IPS-18a (cell line): Measurements from ENCODE around the gene PROSER3.
A peak's percentile ranks its signal among the peaks of the same experiment; 100 is the strongest.
"Not testable (repeated sequence)": the region's sequence is repeated elsewhere in the genome, so short reads cannot be mapped to it uniquely, and the experiment has no call there.

ENCODE experiments used
- H3K27ac ChIP-seq: one replicate; pipeline ENCODE4 v1.5.1; 2013; ENCODE audit warnings: low read length
- H3K27me3 ChIP-seq: one replicate; pipeline ENCODE4 v1.6.1; 2013; ENCODE audit warnings: mild to moderate bottlenecking, low read length; ENCODE audit not compliant: control insufficient read depth, insufficient read depth
- H3K36me3 ChIP-seq: one replicate; pipeline ENCODE4 v1.6.1; 2013; ENCODE audit warnings: low read depth, low read length; ENCODE audit not compliant: control insufficient read depth
- H3K4me1 ChIP-seq: one replicate; pipeline ENCODE4 v1.6.1; 2013; ENCODE audit warnings: low read depth, low read length; ENCODE audit not compliant: control insufficient read depth
- H3K4me3 ChIP-seq: one replicate; pipeline ENCODE4 v1.5.1; 2013; ENCODE audit warnings: low read length
- H3K9ac ChIP-seq: one replicate; pipeline ENCODE4 v1.6.1; 2013; ENCODE audit warnings: mild to moderate bottlenecking, low read length, moderate library complexity
- H3K9me3 ChIP-seq: one replicate; pipeline ENCODE4 v1.6.1; 2013; ENCODE audit warnings: low read depth, low read length; ENCODE audit not compliant: control insufficient read depth

PROSER3 gene

DNA sequence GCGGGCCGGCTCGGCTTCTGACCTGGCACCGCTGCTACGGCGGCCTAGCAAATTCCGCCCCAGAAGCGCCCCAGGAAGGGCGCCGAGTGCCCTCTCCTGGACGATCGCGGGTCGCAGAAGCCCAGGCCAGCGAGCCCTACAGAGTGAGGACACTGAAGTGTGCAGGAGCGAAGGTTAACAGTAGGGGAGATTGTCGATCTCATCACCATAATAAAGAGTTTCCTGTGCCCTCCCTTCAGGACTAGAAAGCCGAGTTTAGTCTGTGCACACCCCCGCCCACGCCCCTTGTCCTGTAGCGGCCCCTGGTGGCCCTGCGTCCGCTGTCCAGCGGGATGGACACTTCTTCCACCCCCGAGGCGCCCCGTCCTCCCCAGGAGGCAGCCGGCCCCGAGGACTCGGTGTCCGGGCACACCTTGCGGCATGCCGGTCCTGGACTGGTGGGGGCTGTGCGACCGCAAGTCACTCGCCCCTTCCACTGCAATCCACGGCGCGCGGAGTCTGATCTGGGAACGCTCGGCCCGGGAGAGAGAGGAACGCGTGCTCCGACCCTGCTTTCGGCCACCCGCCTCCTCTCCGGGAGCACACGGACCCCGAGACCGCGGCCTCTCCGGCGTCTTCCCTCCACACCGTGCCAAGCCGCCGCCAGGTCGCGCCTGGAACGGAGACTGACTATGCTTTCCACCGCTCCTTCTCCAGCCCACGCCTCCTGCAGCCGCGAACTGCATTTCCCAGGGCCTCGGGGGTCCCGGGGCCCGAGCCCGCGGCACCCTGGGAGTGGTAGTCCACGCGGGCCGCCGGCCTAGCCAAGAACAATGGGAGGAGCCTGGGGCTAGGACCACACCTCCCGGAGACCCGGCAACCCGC lies 40.9 kb upstream of the PROSER3 start:
- Histone ChIP-seq H3K9ac (peak overlapping the region; percentile 88), H3K4me1 (peaks cover 16% of the 10 kb centered on the region), H3K4me3 (peak overlapping the region; percentile 66), H3K36me3 (peaks cover 6% of the 10 kb centered on the region), H3K27ac (peak overlapping the region; percentile 72), H3K27me3 (peaks cover 4% of the 10 kb centered on the region), H3K9me3 (no peaks in the 10 kb centered on the region)

GRCh38 chr19:35717665-35718344 lies 40.2 kb upstream of the PROSER3 start, which contains the start of gene KMT2B:
TSS of gene KMT2B (plus strand) at chr19:35718003. CDS start at chr19:35718019, 16 bp downstream.
- peaks cover 12% of the 10 kb centered on the region for H3K36me3 ChIP-seq
- H3K9me3 ChIP-seq, result no peaks in the 10 kb centered on the region
- H3K4me3 ChIP-seq, result peak within 1 kb of the TSS; percentile 84
- H3K9ac ChIP-seq, result peak within 1 kb of the TSS; percentile 88
- peak within 1 kb of the TSS; percentile 72 for H3K27ac ChIP-seq
- peaks cover 4% of the 10 kb centered on the region for H3K27me3 ChIP-seq
- peaks cover 16% of the 10 kb centered on the region for H3K4me1 ChIP-seq

DNA sequence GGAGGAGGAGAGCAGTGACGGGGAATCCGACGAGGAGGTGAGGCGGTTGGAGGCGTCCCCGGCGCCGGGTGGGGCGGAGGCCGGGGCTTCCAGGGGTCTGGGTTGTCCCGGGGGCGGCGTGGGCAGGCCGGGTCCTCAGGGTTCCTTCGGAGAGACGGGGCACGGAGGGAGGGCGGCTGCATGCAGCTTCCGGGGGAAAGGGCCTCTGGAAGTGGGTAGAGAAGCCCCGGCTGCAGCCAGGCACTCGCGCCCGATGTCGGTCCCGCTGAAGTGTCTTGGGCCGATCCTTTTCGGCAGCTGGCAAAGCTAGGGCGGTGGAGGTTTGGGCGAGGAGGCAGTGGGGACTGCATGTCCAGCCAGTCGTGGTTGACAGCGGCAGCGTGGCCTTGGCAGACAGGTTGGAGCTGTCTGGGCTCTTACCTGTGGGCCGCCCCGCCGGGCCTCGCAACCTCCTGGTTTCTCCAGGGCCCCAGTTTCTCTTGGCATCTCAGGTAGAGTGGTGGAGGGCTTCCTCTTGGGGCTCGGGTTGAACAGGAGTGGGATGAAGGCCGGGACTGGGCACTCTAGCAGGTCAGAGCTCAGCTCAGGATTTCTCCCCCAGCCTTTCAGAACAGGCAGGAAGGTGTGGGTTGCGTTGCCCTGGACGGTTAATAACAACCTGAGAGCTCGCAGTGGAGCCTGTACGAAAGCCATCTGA lies 39.5 kb upstream of the PROSER3 start:
- no peaks in the 10 kb centered on the region for H3K9me3 ChIP-seq
- H3K4me3 ChIP-seq, result peak overlapping the region; percentile 84
- peaks cover 4% of the 10 kb centered on the region for H3K27me3 ChIP-seq
- H3K27ac ChIP-seq, result no peak overlapping the region
- peaks cover 16% of the 10 kb centered on the region for H3K4me1 ChIP-seq
- peak overlapping the region; percentile 65 for H3K9ac ChIP-seq
- H3K36me3 ChIP-seq, result peaks cover 19% of the 10 kb centered on the region

DNA sequence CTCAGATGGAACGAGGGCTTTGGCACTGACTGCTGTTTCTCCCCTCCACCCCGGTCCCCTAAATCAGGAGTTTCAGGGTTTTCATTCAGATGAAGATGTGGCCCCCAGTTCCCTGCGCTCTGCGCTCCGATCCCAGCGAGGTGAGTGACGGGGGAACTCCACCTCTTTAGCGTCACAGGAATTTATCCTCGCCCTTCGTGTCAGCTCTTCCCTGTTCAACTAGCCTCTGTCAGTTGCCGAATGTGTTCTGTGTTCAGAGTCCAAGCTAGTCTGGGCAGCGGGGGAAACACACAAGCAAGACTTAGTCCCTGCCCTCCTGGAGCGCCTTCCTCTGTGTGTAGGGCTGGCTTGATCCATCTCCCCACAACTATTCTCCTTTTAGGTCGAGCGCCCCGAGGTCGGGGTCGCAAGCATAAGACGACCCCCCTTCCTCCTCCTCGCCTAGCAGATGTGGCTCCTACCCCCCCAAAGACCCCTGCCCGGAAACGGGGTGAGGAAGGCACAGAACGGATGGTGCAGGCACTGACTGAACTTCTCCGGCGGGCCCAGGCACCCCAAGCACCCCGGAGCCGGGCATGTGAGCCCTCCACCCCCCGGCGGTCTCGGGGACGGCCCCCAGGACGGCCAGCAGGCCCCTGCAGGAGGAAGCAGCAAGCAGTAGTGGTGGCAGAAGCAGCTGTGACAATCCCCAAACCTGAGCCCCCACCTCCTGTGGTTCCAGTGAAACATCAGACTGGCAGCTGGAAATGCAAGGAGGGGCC lies 38.4 kb upstream of the PROSER3 start:
- Histone ChIP-seq H3K27me3 (peaks cover 4% of the 10 kb centered on the region), H3K9me3 (no peaks in the 10 kb centered on the region), H3K9ac (peak overlapping the region; percentile 65), H3K27ac (no peak overlapping the region), H3K36me3 (peaks cover 30% of the 10 kb centered on the region), H3K4me1 (peaks cover 11% of the 10 kb centered on the region), H3K4me3 (no peak overlapping the region)

DNA sequence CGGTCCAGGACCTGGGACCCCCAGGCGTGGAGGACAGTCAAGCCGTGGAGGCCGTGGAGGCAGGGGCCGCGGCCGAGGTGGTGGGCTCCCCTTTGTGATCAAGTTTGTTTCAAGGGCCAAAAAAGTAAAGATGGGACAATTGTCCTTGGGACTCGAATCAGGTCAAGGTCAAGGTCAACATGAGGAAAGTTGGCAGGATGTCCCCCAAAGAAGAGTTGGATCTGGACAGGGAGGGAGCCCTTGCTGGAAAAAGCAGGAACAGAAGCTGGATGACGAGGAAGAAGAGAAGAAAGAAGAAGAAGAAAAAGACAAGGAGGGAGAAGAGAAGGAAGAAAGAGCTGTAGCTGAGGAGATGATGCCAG lies 37.8 kb upstream of the PROSER3 start:
- Histone ChIP-seq H3K9ac (no peak overlapping the region), H3K4me1 (peaks cover 7% of the 10 kb centered on the region), H3K36me3 (peaks cover 35% of the 10 kb centered on the region)

DNA sequence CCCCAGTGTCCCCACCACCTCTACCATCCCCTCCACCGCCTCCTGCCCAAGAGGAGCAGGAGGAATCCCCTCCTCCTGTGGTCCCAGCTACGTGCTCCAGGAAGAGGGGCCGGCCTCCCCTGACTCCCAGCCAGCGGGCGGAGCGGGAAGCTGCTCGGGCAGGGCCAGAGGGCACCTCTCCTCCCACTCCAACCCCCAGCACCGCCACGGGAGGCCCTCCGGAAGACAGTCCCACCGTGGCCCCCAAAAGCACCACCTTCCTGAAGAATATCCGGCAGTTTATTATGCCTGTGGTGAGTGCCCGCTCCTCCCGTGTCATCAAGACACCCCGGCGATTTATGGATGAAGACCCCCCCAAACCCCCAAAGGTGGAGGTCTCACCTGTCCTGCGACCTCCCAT lies 37.3 kb upstream of the PROSER3 start:
- Histone ChIP-seq H3K36me3 (peaks cover 40% of the 10 kb centered on the region), H3K4me3 (no peak overlapping the region), H3K9me3 (no peaks in the 10 kb centered on the region), H3K27me3 (peaks cover 2% of the 10 kb centered on the region), H3K4me1 (peaks cover 2% of the 10 kb centered on the region), H3K27ac (no peak overlapping the region), H3K9ac (no peak overlapping the region)

More for the DNA sequence above, 37.8 kb upstream of the PROSER3 start:
- Histone ChIP-seq H3K9me3 (no peaks in the 10 kb centered on the region), H3K27me3 (peaks cover 4% of the 10 kb centered on the region), H3K27ac (no peak overlapping the region), H3K4me3 (no peak overlapping the region)

DNA sequence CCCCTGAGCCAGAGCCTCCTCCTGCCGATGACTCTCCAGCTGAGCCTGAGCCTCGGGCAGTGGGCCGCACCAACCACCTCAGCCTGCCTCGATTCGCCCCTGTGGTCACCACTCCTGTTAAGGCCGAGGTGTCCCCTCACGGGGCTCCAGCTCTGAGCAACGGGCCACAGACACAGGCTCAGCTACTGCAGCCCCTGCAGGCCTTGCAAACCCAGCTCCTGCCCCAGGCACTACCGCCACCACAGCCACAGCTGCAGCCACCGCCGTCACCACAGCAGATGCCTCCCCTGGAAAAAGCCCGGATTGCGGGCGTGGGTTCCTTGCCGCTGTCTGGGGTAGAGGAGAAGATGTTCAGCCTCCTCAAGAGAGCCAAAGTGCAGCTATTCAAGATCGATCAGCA lies 36.6 kb upstream of the PROSER3 start:
- Histone ChIP-seq H3K9ac (no peak overlapping the region), H3K9me3 (no peaks in the 10 kb centered on the region), H3K27ac (no peak overlapping the region), H3K4me1 (no peaks in the 10 kb centered on the region), H3K4me3 (no peak overlapping the region), H3K36me3 (peaks cover 48% of the 10 kb centered on the region), H3K27me3 (no peaks in the 10 kb centered on the region)

- H3K36me3 ChIP-seq, result peaks cover 58% of the 10 kb centered on the region
- H3K4me3 ChIP-seq, result no peak overlapping the region
- H3K27me3 ChIP-seq, result no peaks in the 10 kb centered on the region
- H3K9me3 ChIP-seq, result no peaks in the 10 kb centered on the region
- H3K9ac ChIP-seq, result no peak overlapping the region
- H3K27ac ChIP-seq, result no peak overlapping the region
- H3K4me1 ChIP-seq, result no peaks in the 10 kb centered on the region
Measured at GRCh38 chr19:35722461-35722860, 35.5 kb upstream of the PROSER3 start.

DNA sequence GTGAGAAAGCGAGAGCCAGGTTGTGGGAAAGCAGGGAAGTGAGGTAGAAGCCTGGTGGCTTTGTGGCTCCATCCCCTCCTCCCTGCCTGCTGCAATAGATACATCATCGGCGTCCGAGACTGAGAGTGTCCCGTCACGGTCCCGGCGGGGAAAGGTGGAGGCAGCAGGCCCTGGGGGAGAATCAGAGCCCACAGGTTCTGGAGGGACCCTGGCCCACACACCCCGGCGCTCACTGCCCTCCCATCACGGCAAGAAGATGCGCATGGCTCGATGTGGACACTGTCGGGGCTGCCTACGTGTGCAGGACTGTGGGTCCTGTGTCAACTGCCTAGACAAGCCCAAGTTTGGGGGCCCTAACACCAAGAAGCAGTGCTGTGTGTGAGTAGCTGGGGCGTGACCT lies 35.1 kb upstream of the PROSER3 start:
- Histone ChIP-seq H3K4me1 (no peaks in the 10 kb centered on the region), H3K27ac (no peak overlapping the region), H3K4me3 (no peak overlapping the region), H3K9ac (no peak overlapping the region), H3K36me3 (peaks cover 62% of the 10 kb centered on the region), H3K27me3 (no peaks in the 10 kb centered on the region), H3K9me3 (no peaks in the 10 kb centered on the region)

DNA sequence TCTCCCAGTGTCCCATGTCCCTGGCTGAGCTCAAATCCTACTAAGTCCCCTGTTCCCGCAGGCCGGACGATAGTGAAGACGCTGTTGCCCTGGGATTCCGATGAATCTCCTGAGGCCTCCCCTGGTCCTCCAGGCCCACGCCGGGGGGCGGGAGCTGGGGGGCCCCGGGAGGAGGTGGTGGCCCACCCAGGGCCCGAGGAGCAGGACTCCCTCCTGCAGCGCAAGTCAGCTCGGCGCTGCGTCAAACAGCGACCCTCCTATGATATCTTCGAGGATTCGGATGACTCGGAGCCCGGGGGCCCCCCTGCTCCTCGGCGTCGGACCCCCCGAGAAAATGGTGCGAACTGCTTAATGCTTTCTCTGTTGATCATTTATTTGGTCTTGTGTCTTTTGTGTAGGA lies 34.3 kb upstream of the PROSER3 start:
- peaks cover 68% of the 10 kb centered on the region for H3K36me3 ChIP-seq
- no peak overlapping the region for H3K27ac ChIP-seq
- H3K4me1 ChIP-seq, result no peaks in the 10 kb centered on the region
- H3K27me3 ChIP-seq, result no peaks in the 10 kb centered on the region
- no peak overlapping the region for H3K9ac ChIP-seq
- H3K4me3 ChIP-seq, result no peak overlapping the region
- H3K9me3 ChIP-seq, result no peaks in the 10 kb centered on the region

- H3K27me3 ChIP-seq, H3K27ac ChIP-seq, H3K4me3 ChIP-seq, H3K9me3 ChIP-seq, H3K9ac ChIP-seq, H3K4me1 ChIP-seq: not testable (repeated sequence)
- peaks cover 73% of the 10 kb centered on the region for H3K36me3 ChIP-seq
Measured at GRCh38 chr19:35724132-35724531, 33.8 kb upstream of the PROSER3 start.
